Stomach (tissue), 4 donors: Measurements from ENCODE around the gene MYCBP2.

Experiments used
- POLR2AphosphoS5 ChIP-seq, 3 donors: sonication (generic); formaldehyde crosslinking; IDR thresholded peaks; one replicate each; pipeline ENCODE4 v1.6.1; 2016; ENCODE audit warnings: antibody characterized with exemption in 3 of 3
- TF ChIP-seq, protein P1 (sequence below), 7 experiments: fragments of 450-650 bp in 4 of 7; fragments of 200-600 bp in 3 of 7; sonication (generic) in 3 of 7; IDR thresholded peaks; one replicate each; pipeline ENCODE4 v1.5.1; 2016 to 2019; ENCODE audit warnings: antibody characterized with exemption in 7 of 7, control low read depth in 2 of 7, mild to moderate bottlenecking in 1 of 7

DNA sequence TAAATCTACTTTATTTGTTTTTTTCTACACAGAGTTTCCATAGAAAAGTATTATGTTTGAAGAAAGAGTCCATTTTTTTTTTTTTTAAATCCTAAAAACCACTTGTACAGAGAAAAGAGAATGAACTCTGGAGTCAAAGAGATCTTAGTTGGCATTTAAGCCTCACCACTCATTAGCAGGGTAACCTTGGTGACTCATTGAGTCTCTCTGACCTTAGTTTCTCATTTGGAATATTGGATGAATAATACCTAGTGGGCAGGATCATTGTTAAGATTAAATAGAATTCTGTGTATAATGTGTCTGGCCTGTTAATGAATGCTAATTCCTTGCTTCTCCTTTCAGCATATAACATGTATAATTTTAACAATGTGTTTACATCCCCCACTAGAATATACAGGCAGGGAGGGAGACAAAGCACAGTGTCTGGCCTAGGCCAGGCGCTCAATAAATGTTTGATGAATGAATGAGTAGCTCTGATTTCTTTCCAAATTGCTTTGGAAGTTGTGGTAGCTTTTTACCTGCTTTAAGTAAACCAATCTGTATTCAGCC, 48.7 kb upstream of the MYCBP2 start:
- TF ChIP-seq, protein P1, sequence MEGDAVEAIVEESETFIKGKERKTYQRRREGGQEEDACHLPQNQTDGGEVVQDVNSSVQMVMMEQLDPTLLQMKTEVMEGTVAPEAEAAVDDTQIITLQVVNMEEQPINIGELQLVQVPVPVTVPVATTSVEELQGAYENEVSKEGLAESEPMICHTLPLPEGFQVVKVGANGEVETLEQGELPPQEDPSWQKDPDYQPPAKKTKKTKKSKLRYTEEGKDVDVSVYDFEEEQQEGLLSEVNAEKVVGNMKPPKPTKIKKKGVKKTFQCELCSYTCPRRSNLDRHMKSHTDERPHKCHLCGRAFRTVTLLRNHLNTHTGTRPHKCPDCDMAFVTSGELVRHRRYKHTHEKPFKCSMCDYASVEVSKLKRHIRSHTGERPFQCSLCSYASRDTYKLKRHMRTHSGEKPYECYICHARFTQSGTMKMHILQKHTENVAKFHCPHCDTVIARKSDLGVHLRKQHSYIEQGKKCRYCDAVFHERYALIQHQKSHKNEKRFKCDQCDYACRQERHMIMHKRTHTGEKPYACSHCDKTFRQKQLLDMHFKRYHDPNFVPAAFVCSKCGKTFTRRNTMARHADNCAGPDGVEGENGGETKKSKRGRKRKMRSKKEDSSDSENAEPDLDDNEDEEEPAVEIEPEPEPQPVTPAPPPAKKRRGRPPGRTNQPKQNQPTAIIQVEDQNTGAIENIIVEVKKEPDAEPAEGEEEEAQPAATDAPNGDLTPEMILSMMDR (IDR thresholded peaks at IDR 0.05): no peak
- no peak for TF ChIP-seq POLR2AphosphoS5 (IDR thresholded peaks at IDR 0.05)
